GM21526 (cell line): ENCODE data around the gene CHMP1A.
"Not testable (repeated sequence)": the region's sequence is repeated elsewhere in the genome, so short reads cannot be mapped to it uniquely, and the experiment has no call there.

Experiments used
- ATAC-seq: cut with Tn5 transposase; IDR thresholded peaks from one replicate; pipeline ENCODE4 v1.9.1; 2021; ENCODE audit warnings: moderate library complexity; ENCODE audit not compliant: unreplicated experiment, low FRiP score

CHMP1A gene

DNA sequence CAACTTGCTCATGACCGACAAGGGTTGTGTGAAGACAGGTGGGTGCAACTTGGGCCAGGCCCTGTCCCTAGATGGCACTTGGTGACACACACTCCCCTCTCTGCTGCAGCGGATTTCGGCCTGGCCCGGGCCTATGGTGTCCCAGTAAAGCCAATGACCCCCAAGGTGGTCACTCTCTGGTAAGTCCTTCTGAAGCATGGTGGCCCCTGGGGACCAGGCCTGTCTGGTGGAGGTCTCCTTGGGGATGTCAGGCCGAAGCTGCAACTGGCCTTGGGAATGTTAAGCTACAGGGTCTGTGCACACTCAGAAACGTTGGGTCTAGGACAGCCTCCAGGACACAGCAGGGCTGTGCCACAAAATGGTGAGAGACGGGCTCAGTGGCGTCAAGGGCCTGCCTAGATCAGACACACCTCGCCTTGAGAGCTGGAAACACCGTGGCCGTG is 35.8 kb upstream of the CHMP1A start:
- no peak for ATAC-seq

DNA sequence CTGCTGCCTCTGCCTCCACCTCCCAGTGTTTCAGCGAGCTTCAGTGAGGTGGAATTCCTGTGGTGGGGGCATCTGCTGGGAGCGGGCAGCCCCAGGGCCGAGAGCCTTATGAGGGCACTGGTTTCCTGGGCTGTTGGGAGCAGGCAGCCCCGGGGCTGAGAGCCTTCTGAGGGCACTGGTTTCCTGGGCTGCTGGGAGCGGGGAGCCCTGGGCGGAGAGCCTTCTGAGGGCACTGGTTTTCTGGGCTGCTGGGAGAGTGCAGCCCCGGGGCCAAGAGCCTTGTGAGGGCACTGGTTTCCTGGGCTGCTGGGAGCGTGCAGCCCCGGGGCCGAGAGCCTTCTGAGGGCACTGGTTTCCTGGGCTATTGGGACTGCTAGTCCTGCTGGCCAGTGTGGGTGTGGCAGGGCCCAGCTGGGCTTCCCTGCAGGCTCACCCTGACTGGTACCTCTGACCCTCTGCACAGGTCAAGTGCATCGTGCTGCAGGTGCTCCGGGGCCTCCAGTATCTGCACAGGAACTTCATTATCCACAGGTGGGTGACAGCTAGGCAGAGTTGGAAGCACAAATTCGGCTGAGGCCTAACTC is 34.6 kb upstream of the CHMP1A start:
- no peak for ATAC-seq

DNA sequence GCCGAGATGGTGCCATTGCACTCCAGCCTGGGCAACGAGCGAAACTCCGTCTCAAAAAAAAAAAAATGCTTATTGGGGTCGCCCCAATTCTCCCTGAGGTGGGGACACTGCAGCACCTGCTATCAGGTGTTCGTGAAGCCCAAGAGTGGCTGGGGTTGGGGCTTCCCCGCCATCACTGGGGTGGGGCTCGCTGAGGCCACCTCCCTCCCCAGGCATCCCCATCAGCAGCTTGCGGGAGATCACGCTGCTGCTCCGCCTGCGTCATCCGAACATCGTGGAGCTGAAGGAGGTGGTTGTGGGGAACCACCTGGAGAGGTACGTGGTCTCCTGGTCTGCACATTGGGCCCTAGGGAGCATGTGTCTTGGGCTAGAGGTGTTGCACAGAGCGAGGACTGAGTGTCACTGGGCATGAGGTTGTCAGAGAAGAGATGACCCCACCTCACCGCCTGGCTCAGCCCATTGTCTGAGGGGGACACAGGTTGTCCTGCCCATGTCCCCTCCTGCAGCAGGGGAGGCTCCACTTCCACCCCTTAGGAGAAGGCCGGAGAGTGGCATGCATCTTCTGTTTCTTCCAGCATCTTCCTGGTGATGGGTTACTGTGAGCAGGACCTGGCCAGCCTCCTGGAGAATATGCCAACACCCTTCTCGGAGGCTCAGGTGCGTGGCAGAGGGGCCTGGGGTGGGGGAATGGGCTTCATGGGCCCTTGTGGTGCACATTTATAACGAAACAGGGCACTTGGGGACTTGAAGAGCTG is 33.9 kb upstream of the CHMP1A start:
- ATAC-seq, result no peak

GRCh38 chr16:89690392-89690901 is 32.9 kb upstream of the CHMP1A start:
- ATAC-seq, result no peak

DNA sequence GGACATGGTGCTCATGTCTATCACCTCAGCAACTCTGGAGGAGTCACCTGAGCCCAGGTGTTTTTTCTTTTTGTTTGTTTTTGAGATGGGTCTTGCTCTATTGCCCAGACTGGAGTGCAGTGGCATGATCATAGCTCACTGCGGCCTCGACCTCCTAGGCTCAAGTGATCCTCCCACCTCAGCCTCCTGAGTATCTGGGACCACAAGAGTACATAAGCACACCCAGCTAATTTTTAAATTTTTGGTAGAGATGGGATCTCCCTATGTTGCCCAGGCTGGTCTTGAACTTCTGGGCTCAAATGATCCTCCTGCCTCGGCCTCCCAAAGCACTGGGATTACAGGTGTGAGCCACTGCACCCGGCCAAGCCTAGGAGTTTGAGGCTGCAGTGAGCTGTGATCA is 32.1 kb upstream of the CHMP1A start:
- not testable (repeated sequence) for ATAC-seq

DNA sequence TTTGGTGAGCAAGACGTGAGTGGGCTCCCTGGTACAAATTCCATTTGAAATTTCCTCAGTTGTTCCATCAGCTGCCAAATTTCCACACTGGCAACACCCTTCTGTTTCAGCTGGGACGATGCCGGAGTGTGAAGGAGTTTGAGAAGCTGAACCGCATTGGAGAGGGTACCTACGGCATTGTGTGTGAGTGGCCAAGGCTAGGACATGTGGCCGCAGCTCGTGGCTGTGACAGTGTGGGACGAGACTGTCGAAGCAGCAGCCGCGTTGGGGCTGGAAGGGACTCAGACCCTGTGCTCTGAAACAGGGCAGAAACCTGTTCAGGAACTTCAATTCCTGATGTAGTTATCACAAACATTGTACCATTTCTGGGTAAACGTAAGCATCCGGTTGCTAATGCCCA is 31.6 kb upstream of the CHMP1A start:
- ATAC-seq, result no peak

GRCh38 chr16:89688395-89688794 is 30.9 kb upstream of the CHMP1A start:
- no peak for ATAC-seq

DNA sequence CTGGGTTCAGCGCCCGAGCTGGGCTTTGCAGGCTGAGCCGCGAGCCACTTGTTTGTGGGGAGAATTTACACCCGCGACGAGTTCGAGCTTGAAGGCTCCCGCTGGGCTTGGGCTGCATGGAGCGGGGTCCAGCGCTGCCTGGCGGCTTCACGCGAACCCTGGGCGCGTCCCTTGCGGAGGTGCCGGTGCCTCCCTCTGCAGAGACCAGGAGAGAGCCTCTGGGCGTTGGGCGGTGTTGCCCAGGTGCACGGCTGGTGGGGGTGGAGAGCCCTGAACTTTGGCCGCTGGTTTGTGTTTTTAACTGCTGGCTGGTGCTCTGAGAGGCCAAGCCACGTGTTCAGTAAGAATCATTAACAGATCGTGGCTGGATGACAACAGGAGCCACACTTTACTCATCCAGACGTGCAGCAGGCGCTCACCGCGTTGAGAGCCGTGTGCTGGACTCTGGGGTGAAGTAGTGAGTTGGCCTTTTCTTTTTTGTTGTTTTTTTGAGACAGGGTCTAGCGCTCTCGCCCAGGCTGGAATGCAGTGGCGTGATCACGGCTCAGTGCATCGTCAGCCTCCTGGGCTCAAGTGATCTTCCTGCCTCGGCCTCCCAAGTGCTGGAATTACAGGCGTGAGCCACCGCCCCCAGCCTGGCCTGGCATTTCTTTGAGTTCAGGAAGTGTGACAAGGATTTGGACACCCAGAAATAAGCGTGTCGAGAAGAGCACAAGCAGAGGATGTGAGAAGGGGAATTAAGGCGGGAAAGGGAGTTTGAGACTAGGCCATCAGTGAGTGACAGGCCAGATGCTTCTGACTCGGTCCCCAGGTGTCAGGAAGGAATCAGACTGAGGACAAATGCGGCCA is 29.8 kb upstream of the CHMP1A start:
- ATAC-seq, result peak; percentile 26

DNA sequence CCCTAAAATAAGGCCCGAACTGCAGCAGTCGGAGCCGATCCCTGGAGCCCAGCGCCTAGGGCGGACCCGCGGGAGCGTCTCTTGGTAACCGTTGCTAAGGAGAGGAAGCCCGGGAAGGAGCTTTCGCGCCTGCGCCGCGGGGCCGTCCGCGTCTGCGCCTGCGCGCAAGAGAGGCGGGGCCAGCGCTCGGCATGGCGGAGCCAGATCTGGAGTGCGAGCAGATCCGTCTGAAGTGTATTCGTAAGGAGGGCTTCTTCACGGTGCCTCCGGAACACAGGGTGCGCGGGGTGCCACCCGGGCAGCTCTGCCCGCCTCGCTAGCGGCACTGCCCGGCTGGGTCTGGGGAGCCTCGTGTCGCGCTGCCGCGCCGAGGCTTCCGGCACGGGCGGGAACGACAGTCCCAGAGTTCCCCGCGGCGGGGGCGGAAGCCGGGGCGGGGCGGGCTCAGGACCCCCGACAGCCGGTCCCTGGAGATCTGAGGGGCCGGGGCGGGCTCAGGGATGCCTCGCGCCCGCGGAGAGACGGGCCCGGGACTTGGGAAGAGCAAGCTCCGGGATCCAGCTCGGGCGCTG is 29.1 kb upstream of the CHMP1A start, which contains the start of gene CDK10:
Gene CDK10, plus strand, starts transcription at position 170 of the 572 bp plus-strand sequence. Its CDS starts 22 bp downstream, at position 192.
- ATAC-seq, result peak; percentile 69

- ATAC-seq, result no peak
Measured at GRCh38 chr16:89685916-89686315, 28.4 kb upstream of the CHMP1A start.

GRCh38 chr16:89678258-89678657 is 20.8 kb upstream of the CHMP1A start:
- no peak for ATAC-seq

- ATAC-seq, result no peak
Measured at GRCh38 chr16:89672177-89672941, 14.9 kb upstream of the CHMP1A start.

DNA sequence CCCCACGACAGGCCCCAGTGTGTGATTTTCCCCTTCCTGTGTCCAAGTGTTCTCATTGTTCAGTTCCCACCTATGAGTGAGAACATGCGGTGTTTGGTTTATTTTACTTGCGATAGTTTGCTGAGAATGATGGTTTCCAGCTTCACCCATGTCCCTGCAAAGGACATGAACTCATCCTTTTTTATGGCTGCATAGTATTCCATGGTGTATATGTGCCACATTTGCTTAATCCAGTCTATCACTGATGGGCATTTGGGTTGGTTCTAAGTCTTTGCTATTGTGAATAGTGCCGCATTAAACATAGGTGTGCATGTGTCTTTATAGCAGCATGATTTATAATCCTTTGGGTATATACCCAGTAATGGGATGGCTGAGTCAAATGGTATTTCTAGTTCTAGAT is 14.1 kb upstream of the CHMP1A start:
- ATAC-seq, result not testable (repeated sequence)

GRCh38 chr16:89670496-89671431 is 13.3 kb upstream of the CHMP1A start:
- no peak for ATAC-seq

GRCh38 chr16:89669755-89670154 is 12.2 kb upstream of the CHMP1A start:
- no peak for ATAC-seq

- ATAC-seq, result no peak
Measured at GRCh38 chr16:89668790-89669158, 11.3 kb upstream of the CHMP1A start.

DNA sequence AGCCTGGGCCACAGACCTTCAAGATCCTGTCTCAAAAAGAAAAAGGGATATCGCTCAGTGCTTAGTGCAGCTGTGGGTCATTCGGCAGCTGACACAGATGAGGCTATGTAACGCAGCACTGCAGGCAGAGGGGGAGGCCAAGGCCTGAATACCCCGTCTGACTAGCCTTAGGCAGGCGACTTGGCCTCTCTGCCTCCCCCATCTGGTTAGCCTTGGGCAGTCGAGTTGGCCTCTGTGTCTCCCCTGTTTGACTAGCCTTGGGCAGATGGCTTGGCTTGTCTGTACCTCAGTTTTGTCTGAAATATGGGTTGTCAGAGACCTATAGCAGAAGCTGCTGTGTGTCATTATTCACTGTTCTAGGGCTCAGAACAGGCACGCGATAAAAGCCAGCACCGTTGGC is 10.1 kb upstream of the CHMP1A start:
- no peak for ATAC-seq

DNA sequence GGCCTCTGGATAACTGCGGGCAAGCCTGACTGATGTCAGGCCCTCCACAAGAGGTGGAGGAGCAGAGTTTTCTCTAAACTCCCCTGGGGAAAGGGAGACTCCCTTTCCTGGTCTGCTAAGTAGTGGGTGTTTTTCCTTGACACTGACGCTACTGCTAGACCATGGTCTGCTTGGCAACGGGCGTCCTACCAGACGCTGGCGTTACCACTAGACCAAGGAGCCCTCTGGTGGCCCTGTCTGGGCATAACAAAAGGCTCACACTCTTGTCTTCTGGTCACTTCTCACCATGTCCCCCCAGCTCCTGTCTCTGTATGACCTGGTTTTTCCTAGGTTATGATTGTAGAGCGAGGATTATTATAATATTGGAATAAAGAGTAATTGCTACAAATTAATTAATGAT is 9.5 kb upstream of the CHMP1A start:
- ATAC-seq, result not testable (repeated sequence)

DNA sequence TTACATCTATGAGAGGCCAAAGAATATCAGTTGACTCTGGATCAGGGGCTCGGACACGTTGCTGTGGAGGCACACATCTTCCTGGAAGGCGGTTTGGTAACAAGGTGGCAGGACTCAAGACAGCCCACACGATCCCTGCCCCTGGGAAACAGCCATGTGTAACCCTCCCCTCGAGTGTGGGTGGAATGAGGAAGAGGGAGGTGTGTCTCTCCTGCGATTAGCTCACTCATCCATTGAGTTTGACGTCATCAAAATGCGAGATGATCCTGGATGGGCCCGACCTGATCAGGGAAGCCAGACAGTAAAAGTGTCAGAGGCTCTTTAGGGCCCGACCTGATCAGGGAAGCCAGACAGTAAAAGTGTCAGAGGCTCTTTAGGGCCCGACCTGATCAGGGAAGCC is 6.7 kb upstream of the CHMP1A start:
- not testable (repeated sequence) for ATAC-seq
